Middle frontal gyrus (tissue), 1 donor: ENCODE data around the gene ZKSCAN1.

Source experiments
- DNase-seq: peaks from one replicate; pipeline ENCODE4 v3.0.0-alpha.2; 2015; ENCODE audit warnings: low spot score; ENCODE audit errors: extremely low spot score

ZKSCAN1 gene

GRCh38 chr7:100035876-100036275 lies 20.5 kb downstream of the ZKSCAN1 start:
- DNase-seq, result no peak

- no peak for DNase-seq
These were observed 22.9 kb downstream of the ZKSCAN1 start for GRCh38 chr7:100038326-100038725.

- no peak for DNase-seq
These were observed 25.2 kb downstream of the ZKSCAN1 start for GRCh38 chr7:100040575-100040974.

- DNase-seq, result no peak
These were observed 29.3 kb downstream of the ZKSCAN1 start for GRCh38 chr7:100044718-100045117.

GRCh38 chr7:100048680-100049079 lies 33.3 kb downstream of the ZKSCAN1 start:
- no peak for DNase-seq

- peak; percentile 76 for DNase-seq
These were observed 34.3 kb downstream of the ZKSCAN1 start, which contains the start of gene ZSCAN21 for GRCh38 chr7:100049441-100050291. TSS of gene ZSCAN21 (plus strand) at chr7:100049774. CDS start at chr7:100057007, 7,233 bp downstream.

GRCh38 chr7:100051611-100052010 lies 36.2 kb downstream of the ZKSCAN1 start:
- DNase-seq, result no peak

GRCh38 chr7:100053215-100053614 lies 37.8 kb downstream of the ZKSCAN1 start:
- DNase-seq, result peak; percentile 51

GRCh38 chr7:100057006-100057405 lies 41.6 kb downstream of the ZKSCAN1 start:
- no peak for DNase-seq

- DNase-seq, result no peak
These were observed 43.9 kb downstream of the ZKSCAN1 start for GRCh38 chr7:100059251-100059739.

- no peak for DNase-seq
These were observed 46.3 kb downstream of the ZKSCAN1 start for GRCh38 chr7:100061518-100062193.

GRCh38 chr7:100063376-100063775 lies 48.0 kb downstream of the ZKSCAN1 start:
- DNase-seq, result no peak

- no peak for DNase-seq
These were observed 48.8 kb downstream of the ZKSCAN1 start for GRCh38 chr7:100064162-100064561.

GRCh38 chr7:100065452-100066186 lies 50.2 kb downstream of the ZKSCAN1 start:
- no peak for DNase-seq

- no peak for DNase-seq
These were observed 51.6 kb downstream of the ZKSCAN1 start for GRCh38 chr7:100066953-100067352.

- DNase-seq, result no peak
These were observed 54.6 kb downstream of the ZKSCAN1 start for GRCh38 chr7:100069991-100070390.

- no peak for DNase-seq
These were observed 55.8 kb downstream of the ZKSCAN1 start for GRCh38 chr7:100071018-100071723.

- DNase-seq, result no peak
These were observed 57.1 kb downstream of the ZKSCAN1 start for GRCh38 chr7:100072462-100072861.

- no peak for DNase-seq
These were observed 59.4 kb downstream of the ZKSCAN1 start for GRCh38 chr7:100074841-100075240.

- DNase-seq, result no peak
These were observed 60.0 kb downstream of the ZKSCAN1 start for GRCh38 chr7:100075418-100075817.

GRCh38 chr7:100077205-100077604 lies 61.8 kb downstream of the ZKSCAN1 start:
- DNase-seq, result no peak
